HCT116 (cell line): ENCODE data around the gene BRSK2. TPM values are rescaled to one million over a fixed set of nuclear protein-coding genes. Genes with fewer than 3 reads are reported as not detected.

ENCODE experiments used
- ATAC-seq: fragments of 200-7000 bp; cut with Tn5 transposase; 2 replicates; pipeline ENCODE4 v1.9.1; 2020; ENCODE audit warnings: mild to moderate bottlenecking, moderate library complexity
- BruUV-seq: library from RNA; stranded (reverse); fragments of 400-500 nt; replicated peaks from 2 replicates; lab custom pipeline; 2021; lab: Mats Ljungman, UMichigan
- CTCF ChIA-PET: fragments of 300-600 bp; sonication (Branson Sonifier 250); formaldehyde crosslinking; loops from one replicate; lab custom pipeline; 2021; ENCODE audit warnings: antibody characterized with exemption; lab: Charles Lee
- POLR2A ChIA-PET: fragments of 300-600, 350-600 bp; sonication (Branson Sonifier 250); formaldehyde crosslinking; loops from one replicate; lab custom pipeline; 2021; ENCODE audit warnings: antibody characterized with exemption; lab: Charles Lee
- RAD21 ChIA-PET, 2 experiments: fragments of 300-600 bp; sonication (Branson Sonifier 250); formaldehyde crosslinking; loops; one replicate each; lab custom pipeline; 2023; ENCODE audit warnings: low total read pairs in 2 of 2; ENCODE audit not compliant: uncharacterized antibody in 2 of 2, unreplicated experiment in 2 of 2, low non-redundant PET in 1 of 2; lab: Charles Lee
- DNase-seq: peaks from one replicate; pipeline ENCODE4 v3.0.0-alpha.2; 2010; ENCODE audit warnings: low read depth, low spot score
- H2AFZ ChIP-seq: fragments of 200-600 bp; shearing (Covaris generic), sonication (generic); 2 replicates; pipeline ENCODE4 v1.6.1; 2017; ENCODE audit warnings: low read depth, mixed run types, mixed read lengths, antibody characterized with exemption, low read length; ENCODE audit not compliant: poor library complexity, severe bottlenecking
- H3K27ac ChIP-seq: 2 replicates; pipeline ENCODE4 v1.5.1; 2012; ENCODE audit warnings: low read depth, low read length
- H3K27me3 ChIP-seq: fragments of 200-600 bp; sonication (generic); 2 replicates; pipeline ENCODE4 v1.6.1; 2016; ENCODE audit warnings: mixed run types, low read length, mixed read lengths; ENCODE audit not compliant: insufficient read depth
- H3K36me3 ChIP-seq, 2 experiments: fragments of 200-500 bp in 1 of 2; fragments of 200-600 bp in 1 of 2; sonication (Bioruptor generic) in 1 of 2; sonication (generic) in 1 of 2; 2 replicates each; pipeline versions ENCODE4 v1.5.1 to v1.6.1; 2014 to 2016; ENCODE audit warnings: low read length in 2 of 2, inconsistent platforms in 1 of 2, mixed read lengths in 1 of 2, mixed run types in 1 of 2; ENCODE audit not compliant: insufficient read depth in 2 of 2, control insufficient read depth in 1 of 2
- H3K4me1 ChIP-seq, 2 experiments: fragments of 200-600 bp in 1 of 2; sonication (generic) in 1 of 2; 2 replicates each; pipeline versions ENCODE4 v1.5.1 to v1.6.1; 2012 to 2017; ENCODE audit warnings: low read length in 2 of 2, inconsistent platforms in 1 of 2, mild to moderate bottlenecking in 1 of 2, mixed read lengths in 1 of 2, mixed run types in 1 of 2, moderate library complexity in 1 of 2; ENCODE audit not compliant: insufficient read depth in 2 of 2, control insufficient read depth in 1 of 2
- H3K4me2 ChIP-seq: fragments of 200-600 bp; sonication (generic); 2 replicates; pipeline ENCODE4 v1.6.1; 2017; ENCODE audit warnings: mixed run types, low read length, mixed read lengths
- H3K4me3 ChIP-seq, 2 experiments: fragments of 200-600 bp in 1 of 2; sonication (generic) in 1 of 2; replicated peaks in 1 of 2; 2 replicates each; pipeline ENCODE4 v1.5.1; 2011 to 2016; ENCODE audit warnings: low read length in 2 of 2, control low read depth in 1 of 2, low read depth in 1 of 2, mild to moderate bottlenecking in 1 of 2, mixed read lengths in 1 of 2, mixed run types in 1 of 2
- H3K79me2 ChIP-seq: fragments of 200-600 bp; sonication (generic); 2 replicates; pipeline ENCODE4 v1.6.1; 2017; ENCODE audit warnings: mild to moderate bottlenecking, mixed run types, low read length, moderate library complexity, mixed read lengths; ENCODE audit not compliant: insufficient read depth
- H3K9ac ChIP-seq: fragments of 200-600 bp; sonication (generic); 2 replicates; pipeline ENCODE4 v1.6.1; 2016; ENCODE audit warnings: low read length, mixed read lengths
- H3K9me2 ChIP-seq: fragments of 200-600 bp; sonication (generic), shearing (Covaris generic); 2 replicates; pipeline ENCODE4 v1.6.1; 2017; ENCODE audit warnings: mixed run types, mild to moderate bottlenecking, moderate library complexity; ENCODE audit not compliant: insufficient read depth
- H3K9me3 ChIP-seq, 2 experiments: fragments of 200-500 bp in 1 of 2; fragments of 200-600 bp in 1 of 2; sonication (Bioruptor generic) in 1 of 2; sonication (generic) in 1 of 2; 2 replicates each; pipeline ENCODE4 v1.6.1; 2014 to 2017; ENCODE audit warnings: low read length in 2 of 2, mixed read lengths in 2 of 2, inconsistent platforms in 1 of 2, low read depth in 1 of 2, mild to moderate bottlenecking in 1 of 2, mixed run types in 1 of 2, moderate library complexity in 1 of 2; ENCODE audit not compliant: control insufficient read depth in 1 of 2, insufficient read depth in 1 of 2
- H4K20me1 ChIP-seq: fragments of 200-600 bp; sonication (generic), shearing (Covaris generic); 2 replicates; pipeline ENCODE4 v1.6.1; 2017; ENCODE audit warnings: mixed run types, mild to moderate bottlenecking, moderate library complexity; ENCODE audit not compliant: insufficient read depth
- EGR1 ChIP-seq: IDR thresholded peaks from 2 replicates; pipeline ENCODE4 v1.6.1; 2012; ENCODE audit warnings: low read depth
- YY1 ChIP-seq: IDR thresholded peaks from 2 replicates; pipeline ENCODE4 v1.6.1; 2011; ENCODE audit warnings: low read length, low read depth, moderate library complexity, mild to moderate bottlenecking; ENCODE audit not compliant: insufficient replicate concordance; ENCODE audit errors: extremely low read depth
- intact Hi-C: fragments of 100-400 bp; cut with micrococcal nuclease; formaldehyde crosslinking; loops from 2 replicates; pipeline ENCODE4 v1.10.0; 2022
- total RNA-seq: library from RNA; stranded (reverse); gene quantifications from one replicate; pipeline ENCODE4 v1.2.1, GENCODE V29; 2021; ENCODE audit not compliant: unreplicated experiment
- TF ChIP-seq, protein P1 (sequence below): IDR thresholded peaks from 2 replicates; pipeline ENCODE4 v1.6.1; 2012; ENCODE audit warnings: low read depth

BRSK2 gene
- total RNA-seq, 1 experiment from 2014 or later: 14.0 TPM

DNA sequence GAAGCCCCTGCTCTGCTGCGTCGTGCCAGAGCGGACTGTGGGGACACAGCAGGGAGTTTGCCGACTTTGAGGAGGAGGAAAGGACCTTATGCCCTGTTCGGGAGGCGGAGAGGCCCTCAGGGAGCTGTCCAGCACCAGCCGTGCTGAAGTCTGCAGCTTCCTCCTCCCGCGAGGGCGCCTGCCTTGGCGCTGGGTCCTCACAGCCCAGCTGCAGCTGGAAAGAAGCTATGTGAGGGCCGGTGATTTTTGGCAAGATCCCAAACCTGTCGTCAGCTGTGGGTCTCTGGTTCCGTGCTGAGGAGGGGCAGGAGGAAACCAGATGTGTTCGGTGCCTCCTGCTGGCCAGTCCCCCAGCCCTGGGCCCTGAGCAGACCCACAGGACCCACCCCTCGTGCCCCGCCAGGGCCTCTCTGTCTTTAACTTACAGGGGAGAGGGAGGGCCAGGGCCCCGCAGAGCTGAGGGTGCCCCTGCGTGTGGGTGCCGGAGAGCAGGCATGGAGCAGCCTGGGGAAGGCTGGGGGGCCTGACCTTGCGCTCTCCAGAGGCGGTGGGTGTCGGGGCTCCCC lies 12.0 kb downstream of the BRSK2 start:
- ChIA-PET CTCF (no interaction called here), RAD21 (no interaction called here), POLR2A (no interaction called here)
- no peak overlapping the region for H2AFZ ChIP-seq
- no peaks in the 10 kb centered on the region for H3K9me2 ChIP-seq
- H3K9ac ChIP-seq: no peak overlapping the region
- no peak overlapping the region for H3K4me2 ChIP-seq
- H3K4me3 ChIP-seq: no peak overlapping the region
- TF ChIP-seq, protein P1, sequence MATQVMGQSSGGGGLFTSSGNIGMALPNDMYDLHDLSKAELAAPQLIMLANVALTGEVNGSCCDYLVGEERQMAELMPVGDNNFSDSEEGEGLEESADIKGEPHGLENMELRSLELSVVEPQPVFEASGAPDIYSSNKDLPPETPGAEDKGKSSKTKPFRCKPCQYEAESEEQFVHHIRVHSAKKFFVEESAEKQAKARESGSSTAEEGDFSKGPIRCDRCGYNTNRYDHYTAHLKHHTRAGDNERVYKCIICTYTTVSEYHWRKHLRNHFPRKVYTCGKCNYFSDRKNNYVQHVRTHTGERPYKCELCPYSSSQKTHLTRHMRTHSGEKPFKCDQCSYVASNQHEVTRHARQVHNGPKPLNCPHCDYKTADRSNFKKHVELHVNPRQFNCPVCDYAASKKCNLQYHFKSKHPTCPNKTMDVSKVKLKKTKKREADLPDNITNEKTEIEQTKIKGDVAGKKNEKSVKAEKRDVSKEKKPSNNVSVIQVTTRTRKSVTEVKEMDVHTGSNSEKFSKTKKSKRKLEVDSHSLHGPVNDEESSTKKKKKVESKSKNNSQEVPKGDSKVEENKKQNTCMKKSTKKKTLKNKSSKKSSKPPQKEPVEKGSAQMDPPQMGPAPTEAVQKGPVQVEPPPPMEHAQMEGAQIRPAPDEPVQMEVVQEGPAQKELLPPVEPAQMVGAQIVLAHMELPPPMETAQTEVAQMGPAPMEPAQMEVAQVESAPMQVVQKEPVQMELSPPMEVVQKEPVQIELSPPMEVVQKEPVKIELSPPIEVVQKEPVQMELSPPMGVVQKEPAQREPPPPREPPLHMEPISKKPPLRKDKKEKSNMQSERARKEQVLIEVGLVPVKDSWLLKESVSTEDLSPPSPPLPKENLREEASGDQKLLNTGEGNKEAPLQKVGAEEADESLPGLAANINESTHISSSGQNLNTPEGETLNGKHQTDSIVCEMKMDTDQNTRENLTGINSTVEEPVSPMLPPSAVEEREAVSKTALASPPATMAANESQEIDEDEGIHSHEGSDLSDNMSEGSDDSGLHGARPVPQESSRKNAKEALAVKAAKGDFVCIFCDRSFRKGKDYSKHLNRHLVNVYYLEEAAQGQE: peak; percentile 91
- no peak for TF ChIP-seq YY1
- 0 out of 2 replicates have a peak, but pooled peaks have one; percentile 13 for ATAC-seq
- no peaks in the 10 kb centered on the region for H3K79me2 ChIP-seq
- intact Hi-C loops: no loop called here
- no peaks in the 10 kb centered on the region for H3K9me3 ChIP-seq
- no peaks in the 10 kb centered on the region for H3K4me1 ChIP-seq
- H3K27ac ChIP-seq: no peak overlapping the region
- no peaks in the 10 kb centered on the region for H3K36me3 ChIP-seq
- no peaks in the 10 kb centered on the region for H3K27me3 ChIP-seq
- H4K20me1 ChIP-seq: no peaks in the 10 kb centered on the region
- no TSS peak for BruUV-seq
- no peak for DNase-seq

DNA sequence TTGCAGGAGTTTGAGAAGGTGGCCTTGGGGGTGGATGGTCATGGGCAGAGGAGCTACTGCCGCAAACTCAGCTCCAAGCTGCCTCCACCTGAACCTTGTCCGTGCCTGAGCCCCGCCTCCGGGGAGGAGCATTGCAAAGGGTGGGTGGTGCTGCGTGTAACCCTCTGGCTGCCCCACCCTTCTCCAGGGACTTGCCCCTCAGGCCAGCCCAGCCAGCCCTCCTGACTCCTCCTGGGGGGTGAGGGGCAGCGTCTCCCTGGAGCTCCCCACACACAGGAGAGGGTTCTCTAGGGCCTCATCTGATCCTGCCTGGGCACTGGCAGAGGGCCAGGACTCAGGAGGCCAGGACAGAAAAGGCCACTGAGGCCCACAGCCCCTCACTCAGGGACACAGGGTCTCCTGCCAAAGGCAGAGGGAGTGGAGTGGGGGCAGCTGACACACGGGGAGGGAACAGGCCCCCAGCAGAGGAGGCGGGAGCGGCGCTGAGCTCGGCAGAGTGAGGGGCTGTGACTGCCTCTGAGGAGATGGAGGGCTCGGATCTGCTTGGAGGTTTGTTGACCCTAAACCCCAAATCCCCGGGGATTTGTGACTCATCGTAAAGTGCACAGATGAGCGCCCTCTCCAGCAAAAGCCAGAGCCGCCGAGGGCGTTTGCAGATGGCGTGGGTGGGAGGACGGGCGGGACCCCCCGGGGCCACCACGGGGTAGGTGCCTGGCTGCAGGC lies 12.8 kb downstream of the BRSK2 start:
- no peaks in the 10 kb centered on the region for H3K9me3 ChIP-seq
- H3K4me3 ChIP-seq: no peak overlapping the region
- no peaks in the 10 kb centered on the region for H4K20me1 ChIP-seq
- DNase-seq (no peak), ATAC-seq (0 out of 2 replicates have a peak, but pooled peaks have one; percentile 43)
- no TSS peak for BruUV-seq
- no peaks in the 10 kb centered on the region for H3K27me3 ChIP-seq
- H3K79me2 ChIP-seq: no peaks in the 10 kb centered on the region
- H3K27ac ChIP-seq: no peak overlapping the region
- ChIA-PET POLR2A (no interaction called here), CTCF (no interaction called here), RAD21 (no interaction called here)
- intact Hi-C loops: no loop called here
- H2AFZ ChIP-seq: no peak overlapping the region
- no peaks in the 10 kb centered on the region for H3K9me2 ChIP-seq
- H3K4me2 ChIP-seq: no peak overlapping the region
- no peak for TF ChIP-seq EGR1
- no peaks in the 10 kb centered on the region for H3K4me1 ChIP-seq
- H3K9ac ChIP-seq: no peak overlapping the region
- no peaks in the 10 kb centered on the region for H3K36me3 ChIP-seq
